NB4 (cell line): ENCODE results near the gene STAC3.

Source experiments
- DNase-seq: peaks from one replicate; pipeline ENCODE4 v3.0.0; 2010; ENCODE audit warnings: low read depth
- H3K4me3 ChIP-seq: one replicate; pipeline ENCODE4 v1.5.1; 2011; ENCODE audit warnings: mild to moderate bottlenecking, low read depth, low read length, moderate library complexity
- CTCF ChIP-seq: IDR thresholded peaks from one replicate; pipeline ENCODE4 v1.5.1; 2012; ENCODE audit warnings: low read depth, low read length
- MAX ChIP-seq: IDR thresholded peaks from 2 replicates; pipeline ENCODE4 v1.6.1; 2011; ENCODE audit warnings: low read depth, low read length
- MYC ChIP-seq: IDR thresholded peaks from 2 replicates; pipeline ENCODE4 v1.6.1; 2011; ENCODE audit warnings: low read depth, low read length
- POLR2A ChIP-seq: IDR thresholded peaks from 2 replicates; pipeline ENCODE4 v1.6.1; 2011; ENCODE audit warnings: mild to moderate bottlenecking; ENCODE audit not compliant: insufficient read length; ENCODE audit errors: extremely low read depth

STAC3 gene

GRCh38 chr12:57223191-57224165 is 27.5 kb downstream of the STAC3 start:
- TF ChIP-seq CTCF (no peak), MYC (no peak), POLR2A (no peak), MAX (no peak)
- H3K4me3 ChIP-seq = no peak overlapping the region
- no peak for DNase-seq

GRCh38 chr12:57222286-57223190 is 28.4 kb downstream of the STAC3 start:
- no peak for DNase-seq
- no peak overlapping the region for H3K4me3 ChIP-seq
- no peak for TF ChIP-seq CTCF
- TF ChIP-seq MAX = no peak
- no peak for TF ChIP-seq POLR2A

GRCh38 chr12:57221169-57221917 is 29.6 kb downstream of the STAC3 start:
- TF ChIP-seq POLR2A (no peak), MYC (no peak), CTCF (no peak)
- H3K4me3 ChIP-seq = no peak overlapping the region
- no peak for DNase-seq

- no peak for DNase-seq
- no peak overlapping the region for H3K4me3 ChIP-seq
- no peak for TF ChIP-seq CTCF
- TF ChIP-seq POLR2A = no peak
- no peak for TF ChIP-seq MAX
- TF ChIP-seq MYC = no peak
Observed at GRCh38 chr12:57220770-57221168, 30.2 kb downstream of the STAC3 start.

GRCh38 chr12:57219993-57220754 is 30.8 kb downstream of the STAC3 start:
- TF ChIP-seq CTCF (no peak), POLR2A (no peak), MYC (no peak), MAX (no peak)
- DNase-seq = no peak
- H3K4me3 ChIP-seq = no peak overlapping the region
